H1 (cell line): ENCODE measurements around the gene PTPRC.

Source experiments
- CTCF ChIP-seq, 3 experiments: IDR thresholded peaks; 1 replicate in 2 of 3; 2 replicates in 1 of 3; pipeline versions ENCODE4 v1.5.1 to v1.6.1; 2011; ENCODE audit warnings: low read length in 3 of 3, mild to moderate bottlenecking in 3 of 3, inconsistent platforms in 2 of 3, low read depth in 1 of 3, moderate library complexity in 1 of 3; ENCODE audit not compliant: insufficient read depth in 1 of 3; ENCODE audit errors: control extremely low read depth in 1 of 3
- EGR1 ChIP-seq: IDR thresholded peaks from 2 replicates; pipeline ENCODE4 v1.6.1; 2011; ENCODE audit warnings: low read depth, low read length, borderline replicate concordance
- EZH2 ChIP-seq: fragments of 200-600 bp; sonication (generic); IDR thresholded peaks from 2 replicates; pipeline ENCODE4 v1.7.1; 2012; ENCODE audit warnings: low read depth, mild to moderate bottlenecking, moderate library complexity, low read length, inconsistent platforms; ENCODE audit not compliant: severe bottlenecking
- FOSL1 ChIP-seq: IDR thresholded peaks from 2 replicates; pipeline ENCODE4 v1.6.1; 2011; ENCODE audit warnings: mild to moderate bottlenecking, low read depth, low read length, moderate library complexity; ENCODE audit not compliant: insufficient read depth
- HDAC2 ChIP-seq, 2 experiments: fragments of 300-600 bp in 1 of 2; sonication (generic) in 1 of 2; IDR thresholded peaks; 2 replicates each; pipeline ENCODE4 v1.6.1; 2011 to 2012; ENCODE audit warnings: low read depth in 2 of 2, low read length in 2 of 2, mild to moderate bottlenecking in 2 of 2, moderate library complexity in 2 of 2, borderline replicate concordance in 1 of 2, inconsistent platforms in 1 of 2
- SIRT6 ChIP-seq: IDR thresholded peaks from one replicate; pipeline ENCODE4 v1.7.1; 2012; ENCODE audit warnings: low read length, inconsistent platforms
- TEAD4 ChIP-seq: IDR thresholded peaks from 2 replicates; pipeline ENCODE4 v1.6.1; 2012; ENCODE audit warnings: low read depth, low read length, inconsistent platforms, mixed read lengths

DNA sequence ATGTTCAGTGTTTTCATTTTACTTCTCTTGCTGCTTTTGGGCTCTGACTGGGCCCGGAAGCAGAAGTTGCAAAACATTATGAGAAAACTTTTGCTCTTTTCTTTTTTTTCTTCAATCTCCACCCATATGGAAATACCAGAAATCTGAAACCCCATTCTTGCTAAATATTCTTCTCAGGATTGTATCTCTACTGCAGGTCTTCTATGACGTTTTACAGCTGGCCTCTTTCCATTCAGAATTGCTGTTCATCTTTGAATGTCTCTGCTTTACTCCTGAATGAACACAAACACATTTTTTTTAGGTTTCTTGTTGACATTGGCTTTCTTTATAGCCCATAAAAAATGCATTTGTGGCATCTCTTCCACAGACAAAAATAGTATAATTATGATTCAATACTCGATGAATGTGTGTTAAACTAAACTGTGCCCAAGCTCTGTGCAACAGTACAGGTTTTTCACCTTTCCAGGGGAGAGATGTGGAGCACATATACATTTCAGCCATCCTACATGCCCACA, 18.8 kb downstream of the PTPRC start:
- TF ChIP-seq CTCF (IDR thresholded peaks at IDR 0.05; ENCODE audit: control extremely low read depth in 1 of 3, insufficient read depth in 1 of 3, low read depth in 1 of 3, low read length in 3 of 3) (no peak), EZH2 (no peak), TEAD4 (no peak), EGR1 (no peak), HDAC2 (IDR thresholded peaks at IDR 0.05; ENCODE audit: borderline replicate concordance in 1 of 2, low read depth in 2 of 2, low read length in 2 of 2) (no peak), SIRT6 (no peak), FOSL1 (no peak)
